ENCODE results near the gene GCSH.

Gene GCSH

GRCh38 chr16:81035398-81035974 lies 60.7 kb downstream of the GCSH start, which contains the start of gene ATMIN:
Gene ATMIN, plus strand, starts transcription at chr16:81035842. Its CDS starts 29 bp downstream, at chr16:81035871.
- TF ChIP-seq, protein P1, sequence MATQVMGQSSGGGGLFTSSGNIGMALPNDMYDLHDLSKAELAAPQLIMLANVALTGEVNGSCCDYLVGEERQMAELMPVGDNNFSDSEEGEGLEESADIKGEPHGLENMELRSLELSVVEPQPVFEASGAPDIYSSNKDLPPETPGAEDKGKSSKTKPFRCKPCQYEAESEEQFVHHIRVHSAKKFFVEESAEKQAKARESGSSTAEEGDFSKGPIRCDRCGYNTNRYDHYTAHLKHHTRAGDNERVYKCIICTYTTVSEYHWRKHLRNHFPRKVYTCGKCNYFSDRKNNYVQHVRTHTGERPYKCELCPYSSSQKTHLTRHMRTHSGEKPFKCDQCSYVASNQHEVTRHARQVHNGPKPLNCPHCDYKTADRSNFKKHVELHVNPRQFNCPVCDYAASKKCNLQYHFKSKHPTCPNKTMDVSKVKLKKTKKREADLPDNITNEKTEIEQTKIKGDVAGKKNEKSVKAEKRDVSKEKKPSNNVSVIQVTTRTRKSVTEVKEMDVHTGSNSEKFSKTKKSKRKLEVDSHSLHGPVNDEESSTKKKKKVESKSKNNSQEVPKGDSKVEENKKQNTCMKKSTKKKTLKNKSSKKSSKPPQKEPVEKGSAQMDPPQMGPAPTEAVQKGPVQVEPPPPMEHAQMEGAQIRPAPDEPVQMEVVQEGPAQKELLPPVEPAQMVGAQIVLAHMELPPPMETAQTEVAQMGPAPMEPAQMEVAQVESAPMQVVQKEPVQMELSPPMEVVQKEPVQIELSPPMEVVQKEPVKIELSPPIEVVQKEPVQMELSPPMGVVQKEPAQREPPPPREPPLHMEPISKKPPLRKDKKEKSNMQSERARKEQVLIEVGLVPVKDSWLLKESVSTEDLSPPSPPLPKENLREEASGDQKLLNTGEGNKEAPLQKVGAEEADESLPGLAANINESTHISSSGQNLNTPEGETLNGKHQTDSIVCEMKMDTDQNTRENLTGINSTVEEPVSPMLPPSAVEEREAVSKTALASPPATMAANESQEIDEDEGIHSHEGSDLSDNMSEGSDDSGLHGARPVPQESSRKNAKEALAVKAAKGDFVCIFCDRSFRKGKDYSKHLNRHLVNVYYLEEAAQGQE (IDR thresholded peaks at IDR 0.05; ENCODE audit: insufficient read depth in 1 of 2, low read depth in 2 of 2, low read length in 2 of 2) = no peak
- TF ChIP-seq SIN3A (IDR thresholded peaks at IDR 0.05; ENCODE audit: borderline replicate concordance, insufficient read depth, low read length) (no peak), TAF1 (IDR thresholded peaks at IDR 0.05; ENCODE audit: borderline replicate concordance, insufficient read depth, low read length) (0 out of 2 replicates have a peak, but pooled peaks have one; percentile 34), POLR2AphosphoS5 (IDR thresholded peaks at IDR 0.05; ENCODE audit: low read depth, low read length) (no peak), FOXP2 (optimal IDR thresholded peaks at IDR 0.05; ENCODE audit: borderline replicate concordance, extremely low read depth, extremely low read length, insufficient read depth) (peak; percentile 17)
